Small intestine (tissue), 7 donors: Measurements from ENCODE around the gene ABI3BP. TPM values are rescaled to one million over a fixed set of nuclear protein-coding genes. Genes with fewer than 3 reads are reported as not detected.
"Not testable (repeated sequence)": the region's sequence is repeated elsewhere in the genome, so short reads cannot be mapped to it uniquely, and the experiment has no call there.

ENCODE experiments used
- DNase-seq, 2 donors: peaks; one replicate each; pipeline versions ENCODE4 v3.0.0 to v3.0.0-alpha.2; 2013
- FAIRE-seq: peaks from 2 replicates; lab custom pipeline; 2012; peaks lifted over from hg19 to GRCh38; lab: Jason Lieb, UNC
- H3K27ac ChIP-seq, 3 donors: one replicate each; pipeline ENCODE4 v1.5.1; 2013; ENCODE audit warnings: low read length in 2 of 3, mild to moderate bottlenecking in 2 of 3, control low read depth in 1 of 3, inconsistent platforms in 1 of 3, low read depth in 1 of 3, moderate library complexity in 1 of 3
- H3K27me3 ChIP-seq, 3 donors: one replicate each; pipeline ENCODE4 v1.6.1; 2013; ENCODE audit warnings: low read length in 3 of 3, inconsistent platforms in 1 of 3; ENCODE audit not compliant: control insufficient read depth in 3 of 3, insufficient read depth in 3 of 3
- H3K36me3 ChIP-seq, 3 donors: one replicate each; pipeline ENCODE4 v1.6.1; 2013; ENCODE audit warnings: low read length in 3 of 3, inconsistent platforms in 1 of 3, low read depth in 1 of 3, mild to moderate bottlenecking in 1 of 3, moderate library complexity in 1 of 3; ENCODE audit not compliant: control insufficient read depth in 3 of 3, insufficient read depth in 2 of 3
- H3K4me1 ChIP-seq, 3 donors: one replicate each; pipeline ENCODE4 v1.6.1; 2013; ENCODE audit warnings: low read length in 2 of 3, inconsistent platforms in 1 of 3, low read depth in 1 of 3, mild to moderate bottlenecking in 1 of 3, moderate library complexity in 1 of 3; ENCODE audit not compliant: control insufficient read depth in 3 of 3, insufficient read depth in 2 of 3
- H3K4me3 ChIP-seq, 3 donors: one replicate each; pipeline ENCODE4 v1.5.1; 2013; ENCODE audit warnings: low read length in 3 of 3, control low read depth in 1 of 3, inconsistent platforms in 1 of 3, low read depth in 1 of 3, mild to moderate bottlenecking in 1 of 3, moderate library complexity in 1 of 3
- H3K9me3 ChIP-seq, 2 donors: one replicate each; pipeline ENCODE4 v1.6.1; 2013; ENCODE audit warnings: low read depth in 1 of 2, low read length in 1 of 2; ENCODE audit not compliant: control insufficient read depth in 2 of 2, insufficient read depth in 1 of 2
- WGBS, 3 donors: extraction: QIAGEN DNeasy Blood & Tissue Kit; methylation state at CpG; one replicate each; pipeline ENCODE4 v1.1.7; 2013; 5-methylcytosine and 5-hydroxymethylcytosine counted together
- polyA plus RNA-seq, 4 donors: library from polyadenylated mRNA; stranded (reverse) in 3 of 4; unstranded in 1 of 4; fragments of 200-250 nt in 3 of 4; fragments of 120-200 nt in 1 of 4; gene quantifications; one replicate each; pipeline versions ENCODE4 v1.2.1 to v1.2.3, GENCODE V29; 2013
- donor health status: healthy with polysubstance abuse.
- donor health status: control.
- donor health status: control.
- donor health status: Bipolar disorder and iron deficiency.
- donor health status: healthy.

Gene ABI3BP
- polyA plus RNA-seq, 4 donors = 0.54 to 122 (median 14.4) TPM; not detected in 1

- Histone ChIP-seq H3K27ac (no peak overlapping the region), H3K27me3 (no peaks in the 10 kb centered on the region), H3K36me3 (no peaks in the 10 kb centered on the region), H3K4me3 (no peak overlapping the region), H3K9me3 (no peaks in the 10 kb centered on the region), H3K4me1 (no peaks in the 10 kb centered on the region)
- DNase-seq (no peak), FAIRE-seq (no peak)
- WGBS, 3 donors = 39 to 61% (median 46%) methylated on average over 4 of the region's 4 CpGs
These were observed 40.1 kb downstream of the ABI3BP start for GRCh38 chr3:100953103-100953502.

GRCh38 chr3:100947119-100947518, 46.1 kb downstream of the ABI3BP start:
- FAIRE-seq = no peak
- WGBS, 3 donors = 72 to 79% (median 73%) methylated on average over 3 of the region's 3 CpGs

GRCh38 chr3:100946096-100946495, 47.1 kb downstream of the ABI3BP start:
- not testable (repeated sequence) for FAIRE-seq, H3K27ac ChIP-seq, H3K36me3 ChIP-seq, H3K4me3 ChIP-seq, H3K4me1 ChIP-seq, H3K27me3 ChIP-seq, DNase-seq, H3K9me3 ChIP-seq
- 88 to 94% (median 89%) methylated on average over 2 of the region's 2 CpGs for WGBS, 3 donors

More at GRCh38 chr3:100947119-100947518, 46.1 kb downstream of the ABI3BP start:
- DNase-seq = no peak
- Histone ChIP-seq H3K4me1 (no peaks in the 10 kb centered on the region), H3K9me3 (no peaks in the 10 kb centered on the region), H3K27ac (no peak overlapping the region), H3K27me3 (no peaks in the 10 kb centered on the region), H3K36me3 (no peaks in the 10 kb centered on the region), H3K4me3 (no peak overlapping the region)

GRCh38 chr3:100941451-100941850, 51.8 kb downstream of the ABI3BP start:
- 80 to 93% (median 86%) methylated on average over 2 of the region's 2 CpGs for WGBS, 3 donors
- Histone ChIP-seq H3K4me1 (no peaks in the 10 kb centered on the region), H3K9me3 (no peaks in the 10 kb centered on the region), H3K27me3 (no peaks in the 10 kb centered on the region), H3K4me3 (no peak overlapping the region), H3K27ac (no peak overlapping the region), H3K36me3 (no peaks in the 10 kb centered on the region)
- DNase-seq (no peak), FAIRE-seq (no peak)

GRCh38 chr3:100941041-100941440, 52.2 kb downstream of the ABI3BP start:
- no peaks in the 10 kb centered on the region for H3K9me3 ChIP-seq
- H3K4me1 ChIP-seq = no peaks in the 10 kb centered on the region
- WGBS, 3 donors = 65 to 71% (median 67%) methylated on average over 2 of the region's 2 CpGs
- DNase-seq (no peak), FAIRE-seq (no peak)
- no peak overlapping the region for H3K27ac ChIP-seq
- H3K36me3 ChIP-seq = no peaks in the 10 kb centered on the region
- H3K27me3 ChIP-seq = no peaks in the 10 kb centered on the region
- no peak overlapping the region for H3K4me3 ChIP-seq

GRCh38 chr3:100936931-100937330, 56.3 kb downstream of the ABI3BP start:
- no peak overlapping the region for H3K4me3 ChIP-seq
- 61 to 79% (median 76%) methylated on average over 1 of the region's 1 CpG for WGBS, 3 donors
- FAIRE-seq = no peak

GRCh38 chr3:100932491-100932890, 60.7 kb downstream of the ABI3BP start:
- no peak for FAIRE-seq
- 70 to 74% (median 74%) methylated on average over 4 of the region's 4 CpGs for WGBS, 3 donors
- no peak overlapping the region for H3K4me3 ChIP-seq

More at GRCh38 chr3:100936931-100937330, 56.3 kb downstream of the ABI3BP start:
- Histone ChIP-seq H3K27me3 (no peaks in the 10 kb centered on the region), H3K4me1 (no peaks in the 10 kb centered on the region), H3K9me3 (no peaks in the 10 kb centered on the region), H3K36me3 (no peaks in the 10 kb centered on the region), H3K27ac (no peak overlapping the region)
- DNase-seq = no peak

GRCh38 chr3:100928638-100929428, 64.4 kb downstream of the ABI3BP start:
- H3K36me3 ChIP-seq = no peaks in the 10 kb centered on the region
- no peaks in the 10 kb centered on the region for H3K9me3 ChIP-seq
- DNase-seq = peak in 1 of 2 donors; percentile 51
- WGBS, 3 donors = 50 to 65% (median 51%) methylated on average over 6 of the region's 6 CpGs
- H3K4me3 ChIP-seq = no peak overlapping the region
- H3K27me3 ChIP-seq = no peaks in the 10 kb centered on the region
- FAIRE-seq = no peak
- H3K27ac ChIP-seq = no peak overlapping the region
- no peaks in the 10 kb centered on the region for H3K4me1 ChIP-seq

More at GRCh38 chr3:100932491-100932890, 60.7 kb downstream of the ABI3BP start:
- Histone ChIP-seq H3K27ac (no peak overlapping the region), H3K4me1 (no peaks in the 10 kb centered on the region), H3K36me3 (no peaks in the 10 kb centered on the region), H3K27me3 (no peaks in the 10 kb centered on the region), H3K9me3 (no peaks in the 10 kb centered on the region)
- no peak for DNase-seq
